ENCODE measurements around the gene GP1BB. TPM values are rescaled to one million over a fixed set of nuclear protein-coding genes. Genes with fewer than 3 reads are reported as not detected.

GP1BB gene
- polyA plus RNA-seq, 3 donors, result 0.13 to 1.5 (median 0.26) TPM

- Mint-ChIP-seq H3K4me3 (no peak overlapping the region), H3K27ac (peak overlapping the region in 2 of 7 donors; percentile 6 to 11), H3K27me3 (ENCODE audit: low read depth in 3 of 3) (peaks cover 12 to 15% (median 14%) of the 10 kb centered on the region in 3 donors), H3K4me1 (peaks cover 8% of the 10 kb centered on the region), H3K36me3 (no peaks in the 10 kb centered on the region), H3K9me3 (peaks cover 0 to 2% (median 0%) of the 10 kb centered on the region in 7 donors)
- no peak for TF ChIP-seq CTCF (IDR thresholded peaks at IDR 0.05)
- Histone ChIP-seq H4K20me1 (ENCODE audit: insufficient read depth, low read length) (no peaks in the 10 kb centered on the region), H3K79me2 (ENCODE audit: insufficient read depth, low read length) (no peaks in the 10 kb centered on the region), H3K27ac (ENCODE audit: low read depth in 1 of 2, low read length in 2 of 2) (no peak overlapping the region), H3K4me3 (replicated peaks in 1 of 3; ENCODE audit: low read depth in 2 of 3, low read length in 3 of 3) (no peak overlapping the region), H3K36me3 (replicated peaks in 1 of 2; ENCODE audit: control insufficient read depth in 1 of 2, insufficient read depth in 2 of 2, low read length in 2 of 2) (no peaks in the 10 kb centered on the region), H2AFZ (ENCODE audit: insufficient read depth, low read depth, low read length, poor library complexity, severe bottlenecking) (no peak overlapping the region), H3K9me3 (replicated peaks in 1 of 2; ENCODE audit: control insufficient read depth in 1 of 2, insufficient read depth in 1 of 2, low read length in 2 of 2) (no peaks in the 10 kb centered on the region), H3K9ac (ENCODE audit: insufficient read depth, low read length, poor library complexity, severe bottlenecking) (no peak overlapping the region), H3K4me1 (ENCODE audit: control insufficient read depth in 1 of 2, insufficient read depth in 2 of 2, low read length in 2 of 2) (no peaks in the 10 kb centered on the region), H3K27me3 (ENCODE audit: control insufficient read depth in 2 of 2, insufficient read depth in 2 of 2, low read length in 2 of 2) (no peaks in the 10 kb centered on the region), H3K4me2 (replicated peaks; ENCODE audit: extremely low read depth, low read length, poor library complexity, severe bottlenecking) (no peak overlapping the region)
- 99% methylated on average over 9 of the region's 16 CpGs for WGBS (ENCODE audit: insufficient coverage)
- intact Hi-C loops (cut with micrococcal nuclease), result loop anchor here in 1 of 2 donors (5.0 kb wide), 1 partner anchor 37 kb away; no protein-coding TSS in a partner anchor
- DNase-seq, result no peak
Measured at GRCh38 chr22:19680287-19680881, 43.0 kb upstream of the GP1BB start.

- no peak overlapping the region for H2AFZ ChIP-seq (ENCODE audit: insufficient read depth, low read depth, low read length, poor library complexity, severe bottlenecking)
- H3K4me1 Mint-ChIP-seq, result peaks cover 10% of the 10 kb centered on the region
- H3K27ac ChIP-seq (ENCODE audit: low read depth in 1 of 2, low read length in 2 of 2), result no peak overlapping the region
- WGBS (ENCODE audit: insufficient coverage), result 93% methylated on average over 2 of the region's 11 CpGs
- peak overlapping the region in 1 of 7 donors; percentile 1 for H3K27ac Mint-ChIP-seq
- no peaks in the 10 kb centered on the region for H3K79me2 ChIP-seq (ENCODE audit: insufficient read depth, low read length)
- no peaks in the 10 kb centered on the region for H3K9me3 ChIP-seq (replicated peaks in 1 of 2; ENCODE audit: control insufficient read depth in 1 of 2, insufficient read depth in 1 of 2, low read length in 2 of 2)
- DNase-seq, result no peak
- H3K4me1 ChIP-seq (ENCODE audit: control insufficient read depth in 1 of 2, insufficient read depth in 2 of 2, low read length in 2 of 2), result no peaks in the 10 kb centered on the region
- intact Hi-C loops (cut with micrococcal nuclease), result loop anchor here in 1 of 2 donors (5.0 kb wide), 1 partner anchor 36 kb away; no protein-coding TSS in a partner anchor
- H3K4me3 ChIP-seq (replicated peaks in 1 of 3; ENCODE audit: low read depth in 2 of 3, low read length in 3 of 3), result no peak overlapping the region
- H3K9me3 Mint-ChIP-seq, result peaks cover 0 to 2% (median 0%) of the 10 kb centered on the region in 7 donors
- H4K20me1 ChIP-seq (ENCODE audit: insufficient read depth, low read length), result no peaks in the 10 kb centered on the region
- no peak overlapping the region for H3K9ac ChIP-seq (ENCODE audit: insufficient read depth, low read length, poor library complexity, severe bottlenecking)
- H3K27me3 ChIP-seq (ENCODE audit: control insufficient read depth in 2 of 2, insufficient read depth in 2 of 2, low read length in 2 of 2), result no peaks in the 10 kb centered on the region
- TF ChIP-seq CTCF (IDR thresholded peaks at IDR 0.05), result no peak
- no peaks in the 10 kb centered on the region for H3K36me3 ChIP-seq (replicated peaks in 1 of 2; ENCODE audit: control insufficient read depth in 1 of 2, insufficient read depth in 2 of 2, low read length in 2 of 2)
- H3K36me3 Mint-ChIP-seq, result no peaks in the 10 kb centered on the region
- H3K4me2 ChIP-seq (replicated peaks; ENCODE audit: extremely low read depth, low read length, poor library complexity, severe bottlenecking), result no peak overlapping the region
- H3K4me3 Mint-ChIP-seq, result no peak overlapping the region
- H3K27me3 Mint-ChIP-seq (ENCODE audit: low read depth in 3 of 3), result peaks cover 12 to 14% (median 13%) of the 10 kb centered on the region in 3 donors
Measured at GRCh38 chr22:19680911-19681862, 42.2 kb upstream of the GP1BB start.
